GM19035 (cell line): Measurements from ENCODE around the gene CHST8.

Experiments
- ATAC-seq: cut with Tn5 transposase; IDR thresholded peaks from one replicate; pipeline ENCODE4 v1.9.1; 2021; ENCODE audit not compliant: unreplicated experiment

The CHST8 gene

GRCh38 chr19:33671211-33671610 is 49.5 kb downstream of the CHST8 start:
- no peak for ATAC-seq

- no peak for ATAC-seq
Observed at GRCh38 chr19:33673258-33673875, 51.6 kb downstream of the CHST8 start.

GRCh38 chr19:33673996-33674625 is 52.4 kb downstream of the CHST8 start:
- ATAC-seq, result no peak

GRCh38 chr19:33674626-33675367 is 53.0 kb downstream of the CHST8 start:
- ATAC-seq, result no peak

GRCh38 chr19:33675501-33676124 is 53.9 kb downstream of the CHST8 start:
- no peak for ATAC-seq

GRCh38 chr19:33676999-33677665 is 55.4 kb downstream of the CHST8 start:
- no peak for ATAC-seq

GRCh38 chr19:33677745-33678426 is 56.1 kb downstream of the CHST8 start:
- no peak for ATAC-seq

GRCh38 chr19:33678796-33679585 is 57.2 kb downstream of the CHST8 start:
- no peak for ATAC-seq

GRCh38 chr19:33679696-33680095 is 57.9 kb downstream of the CHST8 start:
- no peak for ATAC-seq

GRCh38 chr19:33681081-33681680 is 59.4 kb downstream of the CHST8 start:
- ATAC-seq, result no peak

- no peak for ATAC-seq
Observed at GRCh38 chr19:33683881-33684537, 62.3 kb downstream of the CHST8 start.

- ATAC-seq, result no peak
Observed at GRCh38 chr19:33684538-33685232, 62.9 kb downstream of the CHST8 start.

- no peak for ATAC-seq
Observed at GRCh38 chr19:33685541-33685940, 63.8 kb downstream of the CHST8 start.

- ATAC-seq, result no peak
Observed at GRCh38 chr19:33686262-33686661, 64.5 kb downstream of the CHST8 start.

GRCh38 chr19:33686687-33687480 is 65.1 kb downstream of the CHST8 start:
- no peak for ATAC-seq

- ATAC-seq, result no peak
Observed at GRCh38 chr19:33687481-33688170, 65.9 kb downstream of the CHST8 start.
